GM23338 (cell line): ENCODE measurements around the gene ALDH16A1. TPM values are rescaled to one million over a fixed set of nuclear protein-coding genes. Genes with fewer than 3 reads are reported as not detected.

Source experiments
- ATAC-seq: fragments of 200-7000 bp; cut with Tn5 transposase; 3 replicates; pipeline ENCODE4 v1.9.1; 2020
- DNase-seq: peaks from one replicate; pipeline ENCODE4 v3.0.0-alpha.2; 2015; ENCODE audit warnings: low spot score
- H2AFZ ChIP-seq: fragments of 200-600 bp; sonication (generic); 2 replicates; pipeline ENCODE4 v1.8.0; 2016; ENCODE audit warnings: antibody characterized with exemption, mild to moderate bottlenecking, moderate library complexity
- H3F3A ChIP-seq: fragments of 200-600 bp; sonication (generic); replicated peaks from 2 replicates; pipeline ENCODE4 v1.8.0; 2017; ENCODE audit warnings: antibody characterized with exemption, mixed run types, low read depth
- H3K27ac ChIP-seq: fragments of 200-600 bp; sonication (generic); 2 replicates; pipeline ENCODE4 v1.6.1; 2016; ENCODE audit warnings: low read depth
- H3K27me3 ChIP-seq: fragments of 200-600 bp; sonication (generic); 2 replicates; pipeline ENCODE4 v1.8.0; 2016; ENCODE audit warnings: mild to moderate bottlenecking, mixed run types, moderate library complexity; ENCODE audit not compliant: insufficient read depth
- H3K36me3 ChIP-seq: fragments of 200-600 bp; sonication (generic); 2 replicates; pipeline ENCODE4 v1.8.0; 2016; ENCODE audit warnings: mild to moderate bottlenecking; ENCODE audit not compliant: insufficient read depth
- H3K4me1 ChIP-seq: fragments of 200-600 bp; sonication (generic); 2 replicates; pipeline ENCODE4 v1.8.0; 2016; ENCODE audit warnings: mild to moderate bottlenecking, moderate library complexity; ENCODE audit not compliant: insufficient read depth
- H3K4me2 ChIP-seq: fragments of 200-600 bp; sonication (generic); 2 replicates; pipeline ENCODE4 v1.7.1; 2017; ENCODE audit warnings: mixed run types
- H3K4me3 ChIP-seq: fragments of 200-600 bp; sonication (generic); 2 replicates; pipeline ENCODE4 v1.6.1; 2016; ENCODE audit warnings: mixed run types
- H3K79me2 ChIP-seq: fragments of 200-600 bp; sonication (generic); replicated peaks from 2 replicates; pipeline ENCODE4 v1.8.0; 2017; ENCODE audit warnings: mild to moderate bottlenecking; ENCODE audit not compliant: insufficient read depth
- H3K9me2 ChIP-seq: fragments of 200-600 bp; sonication (generic); 2 replicates; pipeline ENCODE4 v1.8.0; 2017; ENCODE audit not compliant: insufficient read depth
- H4K20me1 ChIP-seq: fragments of 200-600 bp; sonication (generic); replicated peaks from 2 replicates; pipeline ENCODE4 v1.8.0; 2017; ENCODE audit warnings: mild to moderate bottlenecking; ENCODE audit not compliant: insufficient read depth
- H3K27ac Mint-ChIP-seq: 2 replicates; pipeline ENCODE4 v1.8.0; 2020; ENCODE audit warnings: inconsistent platforms, mild to moderate bottlenecking, moderate library complexity, mixed read lengths
- H3K27me3 Mint-ChIP-seq: 3 replicates; pipeline ENCODE4 v1.8.0; 2022; ENCODE audit warnings: low read depth, mild to moderate bottlenecking, moderate library complexity, mixed read lengths, inconsistent platforms; ENCODE audit not compliant: insufficient read depth, poor library complexity
- H3K36me3 Mint-ChIP-seq: 3 replicates; pipeline ENCODE4 v1.8.0; 2021; ENCODE audit warnings: low read depth, mild to moderate bottlenecking, inconsistent platforms, moderate library complexity, mixed read lengths
- H3K4me1 Mint-ChIP-seq: 3 replicates; pipeline ENCODE4 v1.8.0; 2020; ENCODE audit warnings: mild to moderate bottlenecking, inconsistent platforms, mixed read lengths
- H3K4me3 Mint-ChIP-seq: 3 replicates; pipeline ENCODE4 v1.8.0; 2021; ENCODE audit warnings: moderate library complexity, mild to moderate bottlenecking, inconsistent platforms, mixed read lengths
- H3K9me3 Mint-ChIP-seq: 3 replicates; pipeline ENCODE4 v1.8.0; 2020; ENCODE audit warnings: moderate library complexity, mild to moderate bottlenecking, inconsistent platforms, mixed read lengths
- JUNB ChIP-seq: IDR thresholded peaks from one replicate; pipeline ENCODE4 v1.6.1; 2016; ENCODE audit warnings: antibody characterized with exemption; ENCODE audit not compliant: unreplicated experiment
- polyA plus RNA-seq: library from polyadenylated mRNA; unstranded; fragments of >200 nt; fragmentation: Nextera tagmentation; extraction: Ambion mirVana; gene quantifications from 2 replicates; pipeline ENCODE4 v1.2.1, GENCODE V29; 2016
- total RNA-seq: library from RNA; depleted of rRNA; stranded (reverse); fragments of >200 nt; shearing (Covaris generic); gene quantifications from 2 replicates; pipeline ENCODE4 v1.2.3, GENCODE V29; 2014
- TF ChIP-seq, protein P1 (sequence below): IDR thresholded peaks from one replicate; pipeline ENCODE4 v1.6.1; 2018; ENCODE audit warnings: antibody characterized with exemption; ENCODE audit not compliant: unreplicated experiment
- TF ChIP-seq, protein P2 (sequence below), 2 experiments: fragments of 200-600 bp in 1 of 2; sonication (generic) in 1 of 2; conservative IDR thresholded peaks; 2 replicates each; pipeline versions ENCODE4 v1.5.1 to v1.6.1; 2016 to 2017; ENCODE audit warnings: antibody characterized with exemption in 2 of 2, low read depth in 2 of 2, mild to moderate bottlenecking in 2 of 2, moderate library complexity in 1 of 2

Gene ALDH16A1
- total and polyA plus RNA-seq, 2 experiments from 2014 or later: 16.8 to 57.3 TPM

DNA sequence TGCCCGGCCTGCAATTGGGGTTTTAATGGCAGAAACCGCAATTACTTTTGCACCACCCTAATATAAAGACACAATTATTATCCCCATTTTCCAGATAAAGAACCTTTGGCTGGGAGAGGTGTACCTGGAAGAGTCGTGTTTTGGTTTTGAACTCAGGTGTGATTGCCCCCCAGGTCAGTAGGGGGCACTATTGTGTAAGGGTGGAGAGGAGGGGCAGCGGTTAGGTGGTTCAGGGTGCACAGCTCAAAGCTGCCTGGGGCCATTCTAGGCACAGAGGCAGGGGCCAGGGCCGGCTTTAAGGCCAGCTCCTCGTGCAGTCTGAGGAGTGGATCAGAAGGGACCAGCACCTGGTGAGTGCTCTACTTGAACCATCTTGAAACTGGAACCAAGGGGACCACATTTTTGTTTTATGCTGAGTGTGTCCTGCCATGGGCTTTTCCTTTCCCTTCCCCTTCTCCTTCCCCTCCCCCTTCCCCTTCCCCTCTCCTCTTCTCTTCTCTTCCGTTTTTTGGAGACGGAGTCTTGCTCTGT lies 53.6 kb downstream of the ALDH16A1 start:
- H3K79me2 ChIP-seq: no peaks in the 10 kb centered on the region
- no peaks in the 10 kb centered on the region for H3K36me3 ChIP-seq
- no peaks in the 10 kb centered on the region for H3K36me3 Mint-ChIP-seq
- H3F3A ChIP-seq: peaks cover 15% of the 10 kb centered on the region
- DNase-seq: peak; percentile 94
- H3K4me3 ChIP-seq: peak overlapping the region; percentile 27; the same call in 1 of the 2 replicates
- H3K27me3 Mint-ChIP-seq: peaks cover 6% of the 10 kb centered on the region
- TF ChIP-seq, protein P1, sequence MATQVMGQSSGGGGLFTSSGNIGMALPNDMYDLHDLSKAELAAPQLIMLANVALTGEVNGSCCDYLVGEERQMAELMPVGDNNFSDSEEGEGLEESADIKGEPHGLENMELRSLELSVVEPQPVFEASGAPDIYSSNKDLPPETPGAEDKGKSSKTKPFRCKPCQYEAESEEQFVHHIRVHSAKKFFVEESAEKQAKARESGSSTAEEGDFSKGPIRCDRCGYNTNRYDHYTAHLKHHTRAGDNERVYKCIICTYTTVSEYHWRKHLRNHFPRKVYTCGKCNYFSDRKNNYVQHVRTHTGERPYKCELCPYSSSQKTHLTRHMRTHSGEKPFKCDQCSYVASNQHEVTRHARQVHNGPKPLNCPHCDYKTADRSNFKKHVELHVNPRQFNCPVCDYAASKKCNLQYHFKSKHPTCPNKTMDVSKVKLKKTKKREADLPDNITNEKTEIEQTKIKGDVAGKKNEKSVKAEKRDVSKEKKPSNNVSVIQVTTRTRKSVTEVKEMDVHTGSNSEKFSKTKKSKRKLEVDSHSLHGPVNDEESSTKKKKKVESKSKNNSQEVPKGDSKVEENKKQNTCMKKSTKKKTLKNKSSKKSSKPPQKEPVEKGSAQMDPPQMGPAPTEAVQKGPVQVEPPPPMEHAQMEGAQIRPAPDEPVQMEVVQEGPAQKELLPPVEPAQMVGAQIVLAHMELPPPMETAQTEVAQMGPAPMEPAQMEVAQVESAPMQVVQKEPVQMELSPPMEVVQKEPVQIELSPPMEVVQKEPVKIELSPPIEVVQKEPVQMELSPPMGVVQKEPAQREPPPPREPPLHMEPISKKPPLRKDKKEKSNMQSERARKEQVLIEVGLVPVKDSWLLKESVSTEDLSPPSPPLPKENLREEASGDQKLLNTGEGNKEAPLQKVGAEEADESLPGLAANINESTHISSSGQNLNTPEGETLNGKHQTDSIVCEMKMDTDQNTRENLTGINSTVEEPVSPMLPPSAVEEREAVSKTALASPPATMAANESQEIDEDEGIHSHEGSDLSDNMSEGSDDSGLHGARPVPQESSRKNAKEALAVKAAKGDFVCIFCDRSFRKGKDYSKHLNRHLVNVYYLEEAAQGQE: no peak
- TF ChIP-seq, protein P2, sequence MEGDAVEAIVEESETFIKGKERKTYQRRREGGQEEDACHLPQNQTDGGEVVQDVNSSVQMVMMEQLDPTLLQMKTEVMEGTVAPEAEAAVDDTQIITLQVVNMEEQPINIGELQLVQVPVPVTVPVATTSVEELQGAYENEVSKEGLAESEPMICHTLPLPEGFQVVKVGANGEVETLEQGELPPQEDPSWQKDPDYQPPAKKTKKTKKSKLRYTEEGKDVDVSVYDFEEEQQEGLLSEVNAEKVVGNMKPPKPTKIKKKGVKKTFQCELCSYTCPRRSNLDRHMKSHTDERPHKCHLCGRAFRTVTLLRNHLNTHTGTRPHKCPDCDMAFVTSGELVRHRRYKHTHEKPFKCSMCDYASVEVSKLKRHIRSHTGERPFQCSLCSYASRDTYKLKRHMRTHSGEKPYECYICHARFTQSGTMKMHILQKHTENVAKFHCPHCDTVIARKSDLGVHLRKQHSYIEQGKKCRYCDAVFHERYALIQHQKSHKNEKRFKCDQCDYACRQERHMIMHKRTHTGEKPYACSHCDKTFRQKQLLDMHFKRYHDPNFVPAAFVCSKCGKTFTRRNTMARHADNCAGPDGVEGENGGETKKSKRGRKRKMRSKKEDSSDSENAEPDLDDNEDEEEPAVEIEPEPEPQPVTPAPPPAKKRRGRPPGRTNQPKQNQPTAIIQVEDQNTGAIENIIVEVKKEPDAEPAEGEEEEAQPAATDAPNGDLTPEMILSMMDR (conservative IDR thresholded peaks at IDR 0.05; ENCODE audit: low read depth in 2 of 2): peak; percentile 99
- peak overlapping the region; percentile 18; the same call in 2 of the 3 replicates for H3K4me3 Mint-ChIP-seq
- no peak overlapping the region for H3K27ac Mint-ChIP-seq
- peaks cover 15% of the 10 kb centered on the region for H3K4me1 ChIP-seq
- peak; percentile 93 for ATAC-seq
- no peaks in the 10 kb centered on the region for H4K20me1 ChIP-seq
- H3K9me2 ChIP-seq: no peaks in the 10 kb centered on the region
- no peaks in the 10 kb centered on the region for H3K27me3 ChIP-seq
- 0 out of 2 replicates have a peak overlapping the region, but pooled peaks have one; percentile 6 for H3K4me2 ChIP-seq
- peaks cover 5% of the 10 kb centered on the region for H3K4me1 Mint-ChIP-seq
- H2AFZ ChIP-seq: peak overlapping the region; percentile 63
- 0 out of 2 replicates have a peak overlapping the region, but pooled peaks have one; percentile 32 for H3K27ac ChIP-seq
- H3K9me3 Mint-ChIP-seq: no peaks in the 10 kb centered on the region; the same call in 2 of the 3 replicates

DNA sequence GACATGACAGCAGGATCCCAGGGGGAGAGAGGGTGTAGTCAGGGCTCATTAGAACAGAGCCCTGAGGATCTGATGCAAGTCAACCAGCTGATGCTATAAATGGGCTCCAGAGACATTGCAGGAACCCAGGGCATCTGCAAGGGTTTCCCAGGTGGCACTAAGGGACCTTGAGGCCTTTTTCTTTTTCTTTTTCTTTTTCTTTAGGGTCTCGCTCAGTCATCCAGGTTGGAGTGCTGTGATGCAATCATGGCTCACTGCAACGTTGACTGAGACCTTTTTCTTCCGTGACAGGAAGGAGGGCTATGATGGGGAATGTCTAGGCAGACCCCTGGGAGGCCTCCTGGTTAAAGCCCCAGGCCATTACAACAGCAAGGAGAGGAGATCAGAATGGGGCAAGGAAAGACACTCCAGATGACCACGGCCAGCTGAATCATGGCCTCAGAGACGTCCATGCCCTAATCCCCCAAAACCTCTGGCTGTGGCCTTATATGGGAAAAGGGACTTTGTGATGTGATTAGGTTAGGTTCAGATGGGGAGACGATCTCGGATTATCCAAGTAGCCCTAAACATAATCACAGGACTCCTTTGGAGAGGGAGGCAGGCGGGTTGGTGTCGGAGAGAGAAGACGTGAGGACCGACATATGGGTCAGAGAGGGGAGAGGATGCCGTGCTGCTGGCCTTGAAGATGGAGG lies 54.9 kb downstream of the ALDH16A1 start:
- no peak for DNase-seq
- H3K36me3 Mint-ChIP-seq: no peaks in the 10 kb centered on the region
- H3K4me3 Mint-ChIP-seq: no peak overlapping the region

More for the DNA sequence above, 54.9 kb downstream of the ALDH16A1 start:
- no peak overlapping the region for H3K27ac Mint-ChIP-seq
- H4K20me1 ChIP-seq: no peaks in the 10 kb centered on the region
- H3K27me3 ChIP-seq: no peaks in the 10 kb centered on the region
- no peaks in the 10 kb centered on the region for H3K36me3 ChIP-seq
- H3K27me3 Mint-ChIP-seq: peaks cover 6% of the 10 kb centered on the region
- H2AFZ ChIP-seq: no peak overlapping the region
- no peak overlapping the region for H3K4me2 ChIP-seq
- no peak for TF ChIP-seq JUNB
- H3K27ac ChIP-seq: no peak overlapping the region
- H3K4me1 ChIP-seq: peaks cover 19% of the 10 kb centered on the region
- H3K4me3 ChIP-seq: no peak overlapping the region
- no peak for ATAC-seq
- H3K4me1 Mint-ChIP-seq: peaks cover 12% of the 10 kb centered on the region
- H3K9me2 ChIP-seq: no peaks in the 10 kb centered on the region
- H3K79me2 ChIP-seq: no peaks in the 10 kb centered on the region
- no peaks in the 10 kb centered on the region; the same call in 2 of the 3 replicates for H3K9me3 Mint-ChIP-seq
- H3F3A ChIP-seq: peaks cover 20% of the 10 kb centered on the region
